GM19193 (cell line): ENCODE results near the gene ICE1.

Source experiments
- POLR2A ChIP-seq: IDR thresholded peaks from 4 replicates; pipeline ENCODE4 v1.6.1; 2011; ENCODE audit not compliant: insufficient read depth, insufficient read length; ENCODE audit errors: extremely low read depth

Gene ICE1

DNA sequence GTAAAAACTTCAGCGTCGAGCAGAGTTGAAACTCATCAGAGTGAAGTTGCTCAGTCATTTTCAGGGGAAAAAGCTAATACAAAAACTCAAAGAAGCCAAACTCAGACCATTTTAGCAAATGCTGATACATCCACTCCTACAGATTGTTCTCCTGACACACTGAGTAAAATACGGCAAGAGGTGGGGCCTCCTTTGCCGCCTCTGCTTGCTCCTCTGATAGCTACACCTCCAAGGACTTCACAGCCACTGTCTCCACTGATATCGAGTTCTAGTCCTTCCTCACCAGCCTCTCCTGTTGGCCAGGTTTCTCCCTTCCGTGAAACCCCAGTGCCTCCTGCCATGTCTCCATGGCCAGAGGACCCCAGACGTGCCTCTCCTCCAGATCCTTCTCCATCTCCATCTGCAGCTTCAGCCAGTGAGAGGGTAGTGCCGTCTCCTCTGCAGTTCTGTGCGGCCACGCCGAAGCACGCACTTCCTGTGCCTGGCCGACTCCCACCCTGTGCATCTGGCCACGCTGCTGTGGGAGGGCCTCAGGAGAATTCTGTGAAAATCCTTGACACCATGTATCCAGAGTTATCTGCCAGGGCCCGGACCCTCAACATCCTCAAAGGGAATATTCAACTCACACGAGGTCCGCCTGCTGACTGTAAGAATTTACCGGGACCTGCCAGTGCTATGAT lies 41.7 kb downstream of the ICE1 start:
- TF ChIP-seq POLR2A, result no peak

DNA sequence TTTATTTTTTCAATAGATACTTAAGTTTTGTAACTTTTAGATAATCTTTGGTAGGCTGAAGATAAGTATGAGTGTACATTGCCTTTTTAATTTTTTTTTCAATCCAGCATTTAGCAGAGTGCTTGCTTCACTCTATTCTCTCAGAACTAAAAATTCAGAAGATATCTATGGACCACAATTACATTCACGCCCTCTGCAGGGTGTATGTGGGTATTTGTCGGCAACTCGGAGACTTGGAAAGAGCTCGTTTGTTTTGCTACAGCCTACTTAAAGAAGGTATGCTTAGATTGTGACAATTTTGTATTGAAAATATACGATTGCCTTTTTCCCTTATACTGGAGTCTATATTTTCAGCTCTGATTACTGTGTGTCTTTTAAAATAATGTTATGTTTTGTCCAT lies 43.8 kb downstream of the ICE1 start:
- TF ChIP-seq POLR2A, result no peak

DNA sequence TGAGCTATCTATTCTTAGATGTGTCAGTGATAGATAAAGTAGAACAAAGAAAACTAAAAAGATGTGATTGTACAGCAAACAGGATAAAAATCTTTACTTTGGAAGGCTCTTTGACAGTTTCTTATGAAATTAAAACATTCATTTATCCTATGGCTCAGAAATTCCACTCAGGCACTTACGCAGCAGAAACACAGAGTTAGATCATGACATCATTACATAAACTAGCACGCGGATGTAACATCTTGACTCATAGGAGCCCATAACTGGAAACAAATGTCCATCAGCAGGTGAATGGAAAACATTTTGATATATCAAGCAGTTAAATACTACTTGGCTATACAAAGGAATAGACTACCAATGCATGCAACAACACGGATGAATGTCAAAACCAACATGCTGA lies 45.3 kb downstream of the ICE1 start:
- no peak for TF ChIP-seq POLR2A

DNA sequence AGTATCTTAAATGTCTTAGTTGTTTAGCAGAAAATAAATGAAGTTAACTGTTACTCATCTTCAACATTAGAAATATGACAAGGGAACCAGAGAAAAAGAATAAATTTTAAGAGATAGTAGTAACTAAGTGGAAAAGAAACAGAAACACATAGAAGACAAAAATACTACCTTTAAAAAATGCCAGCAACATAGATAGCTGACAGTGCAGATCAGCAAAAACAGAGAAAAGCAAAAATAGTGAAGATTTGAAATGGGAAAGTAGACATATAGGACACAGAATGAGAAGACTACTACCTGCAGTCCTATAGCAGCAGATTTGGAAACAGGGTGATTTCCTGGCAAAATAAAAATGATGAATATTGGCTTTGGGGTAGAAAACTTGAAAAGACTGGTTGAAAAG lies 48.5 kb downstream of the ICE1 start:
- no peak for TF ChIP-seq POLR2A

DNA sequence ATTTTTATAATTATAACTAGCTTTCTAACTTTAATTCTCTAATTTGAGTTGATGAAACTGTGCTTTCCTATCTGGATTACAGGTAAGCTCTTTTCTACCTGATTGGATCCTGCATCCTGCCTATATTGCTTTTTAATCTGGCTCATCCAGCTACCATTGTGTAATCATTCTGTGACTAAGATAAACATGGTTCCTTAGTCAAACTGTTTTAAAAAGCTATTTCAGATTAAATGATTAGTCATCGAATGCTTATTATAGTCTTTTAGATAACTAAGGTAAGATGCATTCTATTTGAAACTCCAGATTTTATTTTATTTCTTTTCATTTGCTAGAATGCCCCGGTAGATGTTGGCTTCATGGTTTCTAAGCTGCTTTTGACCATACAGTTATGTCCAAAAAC lies 50.7 kb downstream of the ICE1 start:
- no peak for TF ChIP-seq POLR2A

DNA sequence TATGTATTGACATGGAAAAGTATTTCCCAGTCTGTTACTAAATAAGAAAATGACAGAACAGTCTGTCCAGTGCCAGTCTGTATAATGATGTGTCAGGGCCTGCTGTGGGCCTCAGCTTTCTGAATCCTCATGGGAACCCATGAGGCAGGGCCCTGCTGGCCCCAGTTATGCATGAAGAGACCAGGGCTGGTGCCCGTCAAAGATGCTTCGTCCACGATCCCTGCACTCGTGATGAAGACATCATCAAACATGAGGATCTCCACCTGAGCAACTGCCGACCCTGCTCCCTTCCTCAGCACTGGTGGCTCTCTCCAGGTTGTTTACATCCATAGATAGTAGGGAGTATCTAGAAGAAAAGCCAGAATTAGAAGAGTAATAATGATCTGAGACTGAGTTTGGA lies 52.5 kb downstream of the ICE1 start:
- TF ChIP-seq POLR2A, result no peak

DNA sequence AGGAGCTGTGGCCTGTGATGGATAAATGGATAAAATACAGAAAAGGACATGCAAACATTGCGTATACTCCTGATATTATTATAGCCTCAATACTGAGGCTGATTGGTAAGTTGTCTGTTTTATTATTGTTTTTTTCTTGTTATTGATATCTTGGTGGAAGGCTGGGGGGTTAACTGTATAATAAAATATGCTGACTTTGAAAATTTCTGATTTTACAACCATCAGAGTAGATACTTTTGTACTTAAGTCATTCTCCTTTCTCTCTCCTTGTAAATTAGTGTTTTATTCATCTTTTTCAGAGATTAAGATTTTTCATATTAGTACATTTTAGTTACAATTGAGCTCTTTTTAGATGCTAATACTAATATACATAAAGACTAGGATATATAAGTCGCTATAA lies 53.5 kb downstream of the ICE1 start:
- no peak for TF ChIP-seq POLR2A

DNA sequence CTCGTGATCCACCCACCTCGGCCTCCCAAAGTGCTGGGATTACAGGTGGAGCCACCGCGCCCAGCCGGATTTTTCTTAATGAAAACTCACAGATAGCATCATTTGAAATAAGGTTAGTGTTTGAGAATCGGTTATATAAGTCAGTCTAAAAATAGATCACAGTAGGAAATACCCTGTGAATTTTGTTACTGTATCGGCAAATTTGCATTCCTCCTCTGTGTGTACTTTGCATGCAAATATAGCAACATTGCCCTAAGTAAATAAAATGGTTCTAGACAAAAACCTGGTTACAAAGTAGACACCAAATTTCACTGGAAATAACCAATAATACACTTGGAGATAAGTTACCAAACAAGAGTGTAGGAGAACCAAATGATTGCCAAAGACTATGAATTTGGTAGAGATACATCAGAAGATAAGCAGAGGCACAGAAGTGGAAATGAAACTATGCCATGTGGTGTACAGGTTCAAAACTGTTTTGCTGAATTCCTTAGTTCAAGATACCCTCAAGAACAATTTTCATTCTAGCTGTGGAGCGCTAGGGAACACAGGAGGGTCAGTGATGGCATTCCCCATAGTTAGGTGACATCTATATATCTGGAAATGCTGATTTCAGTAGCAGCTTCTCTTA lies 58.1 kb downstream of the ICE1 start:
- TF ChIP-seq POLR2A, result no peak

DNA sequence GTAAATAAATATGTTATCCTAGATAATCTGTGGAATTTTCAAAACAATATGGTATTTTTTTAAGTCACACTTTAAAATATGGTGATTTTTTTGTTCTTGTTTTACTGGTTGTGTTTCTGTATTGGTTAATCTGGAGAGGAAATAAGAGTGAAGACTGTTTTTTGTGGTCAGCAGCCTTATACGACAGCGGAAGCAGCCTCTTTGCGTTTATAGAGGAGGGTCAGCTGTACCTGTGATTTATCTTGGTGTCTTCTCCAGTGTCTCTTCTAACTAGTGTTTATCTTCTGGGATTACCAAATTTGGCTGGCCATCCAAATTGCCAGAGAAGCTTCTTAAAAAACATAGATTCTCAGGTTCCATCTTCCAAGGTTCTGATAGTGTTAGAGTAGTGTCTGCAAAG lies 58.7 kb downstream of the ICE1 start:
- no peak for TF ChIP-seq POLR2A

DNA sequence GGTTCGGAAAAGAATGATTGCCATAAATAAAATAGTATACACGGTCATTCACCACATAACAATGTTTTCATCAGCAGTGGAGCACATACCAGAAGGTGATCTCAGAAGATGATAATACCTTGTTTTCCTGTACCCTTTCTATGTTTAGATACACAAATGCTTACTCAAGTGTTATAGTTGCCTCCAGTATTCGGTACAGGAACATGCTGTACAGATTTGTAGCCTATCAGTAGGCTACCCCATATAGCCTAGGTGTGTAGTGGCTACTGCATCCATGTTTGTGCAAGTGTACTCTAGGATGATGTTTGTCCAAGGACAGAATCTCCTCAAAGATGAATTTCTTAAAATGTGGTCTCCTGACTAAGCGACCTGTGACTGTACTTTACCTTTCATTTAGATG lies 59.2 kb downstream of the ICE1 start:
- no peak for TF ChIP-seq POLR2A

DNA sequence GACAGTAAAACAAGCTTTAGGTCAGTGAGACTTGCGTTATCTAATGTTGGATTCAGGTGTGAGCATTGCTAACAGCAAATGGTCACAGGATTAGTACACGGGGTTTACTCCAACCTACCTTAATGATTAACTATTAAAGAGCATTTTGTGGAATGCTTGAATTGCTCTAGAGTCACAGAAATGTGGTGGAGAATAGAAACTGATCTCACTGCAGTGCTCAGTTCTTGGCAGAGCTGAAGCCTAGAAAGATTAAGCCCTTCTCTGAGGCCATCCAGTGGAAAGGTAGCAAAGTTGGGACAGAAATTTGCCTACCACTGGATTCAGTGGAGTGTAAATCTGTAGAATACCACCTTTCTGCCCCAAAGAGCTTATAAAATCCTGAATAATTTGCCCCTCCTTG lies 60.9 kb downstream of the ICE1 start:
- no peak for TF ChIP-seq POLR2A

DNA sequence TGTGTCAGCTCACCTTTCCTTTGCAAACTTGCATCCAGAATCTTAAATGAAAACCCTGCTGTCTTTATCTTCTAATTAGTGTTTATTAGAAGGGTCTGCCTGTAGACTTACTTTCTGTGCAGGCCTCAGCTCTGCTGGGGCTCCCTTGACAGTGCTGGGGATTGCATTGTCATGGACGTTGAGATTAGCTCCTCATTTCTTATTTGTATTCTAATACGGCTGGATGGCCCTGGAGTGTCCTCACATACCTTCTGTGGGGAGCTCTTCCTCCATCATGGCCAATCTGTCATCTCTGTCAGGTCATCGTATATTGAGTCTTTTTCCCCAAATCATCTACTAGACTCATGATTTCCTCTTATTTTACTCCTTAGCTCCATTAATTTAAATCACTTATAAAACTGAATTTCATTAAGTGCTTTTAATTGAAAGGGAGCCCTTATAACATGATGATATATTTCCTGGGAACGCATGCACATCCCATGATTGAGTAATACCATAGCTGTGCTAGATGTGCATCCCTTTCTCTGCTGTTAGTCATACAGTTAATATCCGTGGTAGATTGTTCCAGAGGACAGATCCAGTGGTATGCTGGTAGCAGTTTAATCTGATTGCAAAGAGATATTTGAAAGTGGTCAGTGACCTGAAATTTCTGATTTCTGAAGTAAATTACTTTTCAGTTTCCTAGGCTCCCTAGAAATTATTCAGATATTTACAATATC lies 61.6 kb downstream of the ICE1 start:
- TF ChIP-seq POLR2A, result no peak

DNA sequence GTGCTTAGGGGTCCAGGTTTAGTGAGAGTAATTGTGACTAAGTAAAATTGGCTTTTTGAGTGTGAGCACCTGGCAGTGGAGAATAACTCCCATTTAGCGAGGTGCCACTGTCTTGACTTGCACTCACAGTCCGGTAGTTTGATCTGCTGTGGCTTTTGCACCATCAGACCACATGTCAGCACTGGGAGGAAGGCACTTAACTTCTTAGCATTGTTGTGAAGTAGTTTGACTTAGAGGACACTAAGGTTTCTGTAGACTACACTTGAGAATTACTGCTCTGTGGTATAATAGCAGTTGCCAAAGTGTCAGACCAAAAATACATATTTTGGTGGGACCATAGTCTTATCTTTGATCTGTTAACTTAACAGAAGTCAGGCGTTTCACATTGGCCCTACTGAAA lies 63.6 kb downstream of the ICE1 start:
- no peak for TF ChIP-seq POLR2A

DNA sequence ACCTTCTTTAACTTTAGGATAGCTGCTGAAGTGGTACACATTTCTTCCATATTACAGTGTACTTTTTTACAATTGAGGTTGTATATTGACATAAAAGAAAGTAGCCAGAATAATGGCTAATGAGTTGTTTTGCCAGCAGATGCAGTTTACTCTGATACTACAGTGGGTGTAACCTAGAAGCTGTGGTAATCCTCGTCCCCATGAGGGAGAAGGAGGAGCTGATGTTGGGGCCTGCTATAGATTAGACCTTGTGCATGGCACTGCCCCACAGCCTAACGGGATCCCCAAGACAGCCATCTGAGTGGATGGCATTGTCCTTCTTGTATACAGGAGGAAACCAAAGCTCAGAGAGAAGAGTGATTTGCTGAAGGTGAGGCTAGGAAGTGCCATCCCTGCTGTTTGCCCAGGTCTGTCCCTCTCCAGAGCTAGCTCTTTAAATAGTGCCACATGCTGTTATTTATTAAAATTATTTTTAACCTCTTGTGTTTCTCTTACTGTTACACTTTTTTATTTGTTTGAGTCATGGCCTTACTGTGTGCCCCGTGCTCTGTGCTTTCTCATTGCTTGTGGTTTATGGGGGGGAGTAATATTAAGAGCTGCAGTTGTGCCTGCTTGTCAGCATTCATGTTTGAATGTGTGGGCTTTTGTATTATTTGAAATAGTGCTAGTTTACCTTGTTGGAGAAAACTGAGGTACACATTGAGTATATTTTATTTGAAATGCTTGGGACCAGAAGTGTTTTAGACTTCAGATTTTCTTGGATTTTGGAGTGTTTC lies 65.3 kb downstream of the ICE1 start:
- no peak for TF ChIP-seq POLR2A

DNA sequence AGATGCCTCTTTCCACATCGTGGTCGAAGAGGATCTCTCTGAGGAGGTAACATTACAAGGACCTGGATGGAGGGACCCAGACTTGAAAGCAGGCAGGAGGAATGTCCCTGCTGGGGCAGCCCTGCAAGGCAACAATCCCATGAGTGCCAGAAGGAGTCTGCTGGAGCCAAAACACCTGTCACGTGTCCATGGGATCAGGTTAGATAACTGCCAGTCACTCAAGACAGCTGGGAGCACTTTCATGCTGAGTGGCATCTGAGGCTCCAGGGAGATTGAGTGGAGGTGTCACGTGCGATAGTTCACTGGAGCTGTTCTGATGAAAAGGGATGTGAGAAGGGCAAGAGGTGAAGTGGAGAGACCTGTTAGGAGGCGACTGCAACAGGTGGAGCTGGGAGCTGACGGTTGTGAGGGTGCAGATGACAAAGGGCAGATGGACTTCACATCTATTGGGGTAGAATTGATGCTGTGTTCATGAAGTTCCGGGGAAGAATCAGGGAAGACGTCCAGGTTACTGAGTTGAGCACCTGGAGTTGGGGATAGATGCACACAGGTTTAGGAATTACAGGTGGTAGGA lies 68.4 kb downstream of the ICE1 start:
- TF ChIP-seq POLR2A, result no peak
